Measurements from ENCODE around the gene RNU5B-1.

- no peak for TF ChIP-seq CTCF (IDR thresholded peaks at IDR 0.05; ENCODE audit: insufficient read depth, low read length, poor library complexity, severe bottlenecking)
- no peak for TF ChIP-seq EZH2phosphoT487 (conservative IDR thresholded peaks at IDR 0.05; ENCODE audit: low read length)
These were observed 45.1 kb upstream of the RNU5B-1 start for GRCh38 chr15:65259367-65259797.

Measured in SU-DHL-6 (cell line).